HPDE6-E6E7 (cell line): Measurements from ENCODE around the gene NACC2.
"Not testable (repeated sequence)": the region's sequence is repeated elsewhere in the genome, so short reads cannot be mapped to it uniquely, and the experiment has no call there.

Experiments
- DNase-seq: peaks from one replicate; pipeline ENCODE4 v3.0.0; 2011; ENCODE audit warnings: missing footprints; ENCODE audit errors: extremely low spot score

The NACC2 gene

DNA sequence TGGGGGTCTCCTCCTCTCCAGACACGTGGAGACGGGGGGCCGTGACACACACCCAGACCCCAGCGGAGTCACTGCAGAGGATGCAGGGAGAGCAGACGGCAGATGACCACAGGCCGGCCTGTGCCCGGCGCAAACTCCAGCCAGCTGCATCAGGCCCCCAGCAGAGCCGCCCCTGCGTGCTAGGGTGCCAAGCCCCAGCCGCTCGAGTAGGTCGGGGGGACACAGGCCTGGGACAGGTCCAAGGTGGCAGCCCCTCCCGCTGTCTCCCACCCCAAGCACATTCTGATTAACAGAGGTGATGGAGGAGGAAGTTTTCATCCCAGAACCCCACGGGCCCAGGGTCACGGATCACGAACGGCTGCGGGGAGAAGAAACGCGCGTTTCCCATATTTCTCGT, 14.4 kb downstream of the NACC2 start:
- no peak for DNase-seq

DNA sequence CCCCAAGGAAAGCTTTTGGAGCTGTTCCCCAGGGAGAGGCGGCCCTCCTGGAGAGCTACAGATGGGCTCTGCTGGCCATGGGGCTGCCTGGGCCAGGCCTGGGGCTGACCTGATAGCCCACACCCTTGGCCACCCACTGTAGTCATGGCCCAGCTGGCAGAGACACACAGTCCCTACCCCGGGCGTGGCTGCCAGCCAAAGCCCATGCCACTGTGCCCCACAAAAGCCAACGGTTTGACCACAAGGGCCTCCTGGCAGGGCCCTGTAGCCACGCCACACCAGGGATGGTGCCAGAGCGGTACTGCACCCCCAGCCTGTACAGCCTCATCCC, 15.2 kb downstream of the NACC2 start:
- DNase-seq = no peak

- DNase-seq = no peak
Observed at GRCh38 chr9:136079211-136079915, 15.7 kb downstream of the NACC2 start.

- DNase-seq = no peak
Observed at GRCh38 chr9:136078498-136079011, 16.5 kb downstream of the NACC2 start.

DNA sequence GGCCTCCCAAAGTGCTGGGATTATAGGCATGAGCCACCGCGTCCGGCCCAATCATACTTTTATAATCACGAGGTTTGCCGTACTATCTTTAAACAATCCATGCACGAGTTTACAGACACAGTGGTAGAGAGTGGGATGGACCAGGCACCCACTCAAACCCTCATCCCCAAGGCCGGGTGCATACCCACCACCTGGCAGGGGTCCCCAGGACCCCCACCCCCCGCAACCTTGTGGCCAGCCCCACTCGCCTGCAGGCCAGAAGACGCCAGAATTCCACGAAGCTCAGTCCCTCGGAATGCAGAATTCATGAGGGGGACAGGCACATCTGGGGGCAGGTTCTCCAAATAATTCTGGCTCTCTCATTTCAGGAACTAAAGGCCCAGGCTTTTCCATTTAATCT, 17.1 kb downstream of the NACC2 start:
- no peak for DNase-seq

DNA sequence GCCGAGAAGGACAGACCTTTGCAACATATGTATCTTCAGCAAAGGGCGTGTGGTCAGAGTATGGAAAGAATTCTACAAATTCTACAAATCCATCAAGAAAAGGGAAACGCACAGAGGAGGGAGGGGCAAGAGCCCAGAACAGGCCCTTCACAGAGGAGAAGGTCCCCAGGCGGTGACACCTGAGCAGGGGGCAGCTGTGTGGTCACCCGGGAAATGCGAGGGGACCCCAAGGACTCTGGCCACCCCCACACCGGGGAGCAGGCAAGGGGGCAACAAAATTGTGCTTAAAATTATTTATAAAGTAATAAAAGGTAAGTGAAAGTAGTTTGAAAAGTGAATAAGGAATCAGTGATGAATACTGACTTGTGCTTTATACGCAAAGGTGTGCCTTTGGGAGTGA, 17.6 kb downstream of the NACC2 start:
- DNase-seq = no peak

- no peak for DNase-seq
Observed at GRCh38 chr9:136075881-136076678, 19.0 kb downstream of the NACC2 start.

GRCh38 chr9:136075134-136075841, 19.8 kb downstream of the NACC2 start:
- no peak for DNase-seq

DNA sequence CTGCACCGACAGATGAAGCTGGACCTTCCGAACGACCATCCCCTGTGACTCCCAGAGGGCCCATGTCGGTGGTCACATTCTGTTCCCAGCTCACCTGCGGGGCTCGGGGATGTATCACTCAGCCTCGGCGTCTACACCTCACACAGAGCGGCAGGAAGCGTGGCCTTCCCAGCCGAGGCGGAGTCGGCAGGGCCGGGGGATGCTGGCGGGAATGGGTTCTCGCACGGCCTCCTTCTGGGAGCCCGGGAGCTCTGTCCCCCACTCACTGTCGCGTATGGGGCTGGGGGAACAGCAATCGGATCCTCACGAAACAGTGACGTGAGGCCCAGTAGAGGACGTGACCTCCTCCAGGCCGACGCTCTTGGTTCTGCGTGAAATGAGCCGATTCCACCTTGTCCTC, 20.4 kb downstream of the NACC2 start:
- no peak for DNase-seq

GRCh38 chr9:136062657-136063439, 32.2 kb downstream of the NACC2 start:
- DNase-seq = no peak

DNA sequence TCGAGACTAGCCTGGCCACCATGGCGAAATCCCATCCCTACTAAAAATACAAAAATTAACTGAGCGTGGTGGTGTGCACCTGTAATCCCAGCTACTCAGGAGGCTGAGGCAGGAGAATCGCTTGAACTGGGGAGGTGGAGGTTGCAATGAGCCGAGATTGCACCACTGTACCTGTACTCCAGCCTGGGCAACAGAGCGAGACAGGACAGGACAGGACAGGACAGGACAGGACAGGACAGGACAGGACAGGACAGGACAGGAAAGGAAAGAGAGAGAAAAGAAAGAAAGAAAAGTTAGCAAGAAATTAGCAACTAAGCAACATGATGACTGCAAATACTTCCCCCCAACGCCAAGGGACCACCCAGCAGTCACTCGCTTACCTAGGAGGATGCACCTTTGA, 33.2 kb downstream of the NACC2 start:
- DNase-seq = not testable (repeated sequence)

- DNase-seq = no peak
Observed at GRCh38 chr9:136061405-136061804, 33.7 kb downstream of the NACC2 start.

DNA sequence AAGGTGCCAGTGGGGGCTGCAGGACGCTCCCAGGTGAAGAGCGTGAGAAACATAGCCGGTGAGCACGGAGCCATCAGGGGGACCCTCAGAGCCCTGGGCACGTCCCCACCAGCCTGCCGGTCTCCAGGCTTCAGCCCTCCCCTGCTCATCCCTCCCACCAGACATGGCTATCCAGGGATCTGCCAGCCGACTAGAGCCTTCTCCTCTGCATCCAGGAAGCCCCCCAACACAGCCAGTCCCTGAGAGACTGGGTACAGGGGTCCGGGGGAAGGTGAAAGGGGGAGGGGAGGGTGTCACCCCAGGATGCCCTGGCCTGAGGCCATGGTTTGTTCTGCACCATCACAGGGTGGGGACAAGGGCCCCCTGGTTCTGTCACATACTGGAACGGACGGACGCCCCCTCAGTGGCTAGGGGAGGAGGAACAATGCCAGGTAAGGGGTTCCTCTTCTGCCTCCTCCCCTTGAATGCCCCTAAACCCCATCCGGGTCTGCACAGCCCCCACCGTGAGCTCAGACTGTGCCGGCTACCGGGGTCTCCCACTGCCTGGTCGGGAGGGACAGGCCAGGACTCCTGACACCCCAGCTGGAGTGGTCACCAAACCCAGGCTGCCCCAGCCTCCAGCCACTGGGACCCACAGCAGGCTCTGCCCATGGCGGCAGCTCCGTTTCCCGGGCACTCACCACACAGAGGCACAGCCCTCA, 34.3 kb downstream of the NACC2 start:
- no peak for DNase-seq

DNA sequence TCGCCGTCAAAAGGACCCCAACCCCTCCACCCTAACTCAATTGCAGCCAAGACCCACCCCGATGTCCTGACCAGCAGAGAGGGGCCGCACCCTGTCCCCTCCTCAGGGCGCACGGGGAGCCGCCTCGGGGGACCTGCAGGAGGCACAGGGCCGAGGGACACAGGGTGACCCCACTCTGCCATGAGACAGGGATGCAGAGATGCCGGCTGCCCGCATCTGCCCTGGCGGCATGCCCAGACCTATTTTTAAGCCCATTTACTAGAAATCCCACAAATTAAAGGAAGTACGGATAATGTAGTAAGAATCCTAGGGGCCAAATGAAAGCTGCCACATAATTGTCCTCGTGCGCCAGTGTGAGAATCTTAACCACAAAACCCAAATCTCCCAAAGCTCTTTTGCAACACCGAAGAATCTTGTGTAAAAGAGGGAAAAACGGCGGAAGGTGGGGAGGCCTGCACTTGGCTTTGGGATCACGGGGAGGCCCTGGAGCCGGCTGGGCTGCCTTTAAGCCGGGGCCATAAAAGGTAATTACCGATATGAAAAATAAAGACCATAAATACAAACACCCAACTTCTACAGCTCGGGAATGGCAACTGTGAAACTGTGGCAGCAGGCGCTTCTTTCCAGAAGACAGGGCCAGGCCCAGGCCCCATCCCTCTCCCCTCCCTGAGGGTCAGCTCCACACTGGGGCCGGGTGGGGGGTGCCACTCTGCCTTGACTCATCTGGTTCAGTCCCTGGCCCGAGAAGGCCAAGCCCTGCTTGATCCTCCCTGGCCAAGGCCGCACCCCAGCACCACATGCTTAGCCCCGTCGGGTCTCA, 35.0 kb downstream of the NACC2 start:
- no peak for DNase-seq

- no peak for DNase-seq
Observed at GRCh38 chr9:136059321-136059791, 35.7 kb downstream of the NACC2 start.

GRCh38 chr9:136058801-136059302, 36.2 kb downstream of the NACC2 start:
- no peak for DNase-seq

DNA sequence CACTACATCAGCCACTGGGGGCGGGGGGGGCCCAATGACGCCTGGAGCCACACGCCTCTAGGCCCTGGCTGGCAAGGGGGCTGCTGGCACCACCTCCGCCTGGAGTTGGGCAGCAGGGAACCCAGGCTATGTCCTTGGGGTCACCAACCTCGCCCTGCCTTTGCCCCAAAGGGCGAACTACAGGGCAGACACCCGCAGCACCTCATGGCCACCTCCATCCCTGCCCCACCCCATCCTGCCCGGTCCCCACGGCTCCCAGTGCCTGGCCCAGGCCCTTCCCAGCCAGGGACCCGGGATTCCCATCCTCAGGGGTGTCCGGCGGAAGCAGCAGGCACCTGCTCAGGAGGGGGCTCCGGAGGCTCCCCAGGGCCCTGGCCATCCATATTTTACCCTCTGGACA, 37.0 kb downstream of the NACC2 start:
- no peak for DNase-seq

GRCh38 chr9:136057236-136058081, 37.6 kb downstream of the NACC2 start:
- no peak for DNase-seq
